RPMI8226 (cell line): Measurements from ENCODE around the gene UBXN6.
A peak's percentile ranks its signal among the peaks of the same experiment; 100 is the strongest.

Experiments
- DNase-seq: peaks from one replicate; pipeline ENCODE4 v3.0.0-alpha.2; 2015

UBXN6 gene

DNA sequence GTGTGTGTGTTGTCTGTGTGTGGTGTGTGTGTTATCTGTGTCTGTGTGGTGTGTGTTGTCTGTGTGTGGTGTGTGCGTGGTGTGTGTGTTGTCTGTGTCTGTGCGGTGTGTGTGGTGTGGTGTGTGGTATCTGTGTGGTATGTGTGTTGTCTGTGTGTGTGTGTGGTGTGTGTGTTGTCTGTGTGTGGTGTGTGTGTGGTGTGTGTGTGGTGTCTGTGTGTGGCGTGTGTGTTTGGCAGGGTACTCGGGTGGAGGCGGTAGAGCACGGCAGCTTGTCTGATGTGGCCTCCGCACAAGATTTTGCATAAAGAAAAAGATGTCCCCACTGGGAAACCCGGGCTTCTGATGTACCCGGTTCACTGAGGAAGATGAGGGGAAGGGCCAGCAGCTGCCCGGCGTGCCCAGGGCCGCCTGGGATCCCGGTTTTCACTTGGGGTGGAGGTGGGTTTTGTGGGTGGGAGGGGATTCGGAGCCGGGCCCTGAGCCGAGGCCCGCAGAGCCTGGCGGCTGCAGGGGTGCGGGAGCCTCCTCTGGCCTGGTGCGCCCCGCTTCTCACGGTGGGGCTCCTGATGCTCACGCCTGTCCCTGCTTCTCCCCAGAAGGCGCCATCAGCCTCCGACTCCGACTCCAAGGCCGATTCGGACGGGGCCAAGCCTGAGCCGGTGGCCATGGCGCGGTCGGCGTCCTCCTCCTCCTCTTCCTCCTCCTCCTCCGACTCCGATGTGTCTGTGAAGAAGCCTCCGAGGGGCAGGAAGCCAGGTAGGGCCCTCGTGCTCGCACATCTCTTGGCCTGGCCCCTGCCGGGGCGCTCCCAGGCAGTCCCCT, 35.7 kb upstream of the UBXN6 start:
- no peak for DNase-seq

DNA sequence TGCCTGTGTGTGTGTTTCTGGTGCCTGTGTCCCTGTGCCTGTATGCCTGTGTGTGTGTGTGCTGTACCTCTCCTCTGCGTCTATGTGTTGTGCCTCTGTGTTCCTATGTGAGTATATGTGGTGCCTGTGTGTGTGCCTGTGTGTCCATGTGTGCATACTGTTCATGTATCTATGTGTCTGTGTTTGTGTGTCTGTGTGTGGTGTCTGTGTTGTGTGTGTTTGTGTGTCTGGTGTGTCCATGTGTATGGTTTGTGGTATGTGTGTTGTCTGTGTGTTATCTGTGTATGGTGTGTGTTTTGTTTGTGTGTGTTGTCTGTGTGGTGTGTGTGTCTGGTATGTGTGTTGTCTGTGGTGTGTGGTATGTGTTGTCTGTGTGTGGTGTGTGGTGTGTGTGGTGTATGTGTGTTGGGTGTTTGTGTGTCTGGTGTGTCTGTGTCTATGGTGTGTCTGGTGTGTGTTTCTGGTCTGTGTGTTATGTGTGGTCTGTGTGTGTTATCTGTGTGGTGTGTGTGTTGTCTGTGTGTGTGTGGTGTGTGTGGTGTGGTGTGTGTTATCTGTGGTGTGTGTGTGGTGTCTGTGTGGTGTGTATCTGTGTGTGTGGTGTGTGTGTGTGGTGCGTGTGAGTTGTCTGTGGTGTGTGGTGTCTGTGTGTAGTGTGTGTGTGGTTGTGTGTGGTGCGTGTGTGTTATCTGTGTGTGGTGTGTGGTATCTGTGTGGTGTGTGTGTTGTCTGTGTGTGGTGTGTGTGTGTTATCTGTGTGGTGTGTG, 34.9 kb upstream of the UBXN6 start:
- no peak for DNase-seq

DNA sequence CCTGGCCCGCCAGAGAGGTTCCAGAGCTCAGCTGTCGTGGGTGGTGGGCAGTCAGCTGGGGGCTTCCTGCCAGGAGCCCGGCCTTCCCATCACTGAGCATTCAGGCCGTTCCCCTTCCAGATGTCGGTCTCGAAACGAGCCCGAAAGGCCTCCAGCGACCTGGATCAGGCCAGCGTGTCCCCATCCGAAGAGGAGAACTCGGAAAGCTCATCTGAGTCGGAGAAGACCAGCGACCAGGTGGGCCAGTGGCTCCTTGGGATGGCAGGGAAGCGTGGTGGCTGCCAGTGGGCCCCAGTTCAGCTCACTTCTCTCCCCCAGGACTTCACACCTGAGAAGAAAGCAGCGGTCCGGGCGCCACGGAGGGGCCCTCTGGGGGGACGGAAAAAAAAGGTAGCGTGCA, 33.9 kb upstream of the UBXN6 start:
- DNase-seq: no peak

DNA sequence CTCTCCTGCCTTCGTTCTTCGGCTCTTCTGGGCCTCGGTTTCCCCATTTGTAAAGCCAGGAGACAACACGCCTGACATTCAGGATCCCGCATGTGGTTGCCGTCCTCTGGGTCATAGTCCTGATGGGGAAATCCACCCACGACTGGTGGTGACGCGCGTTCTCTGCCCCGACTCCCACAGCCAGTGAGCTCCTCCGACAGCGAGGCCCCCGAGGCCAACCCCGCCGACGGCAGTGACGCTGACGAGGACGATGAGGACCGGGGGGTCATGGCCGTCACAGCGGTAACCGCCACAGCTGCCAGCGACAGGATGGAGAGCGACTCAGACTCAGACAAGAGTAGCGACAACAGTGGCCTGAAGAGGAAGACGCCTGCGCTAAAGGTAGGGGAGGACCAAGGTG, 30.9 kb upstream of the UBXN6 start:
- DNase-seq: no peak

DNA sequence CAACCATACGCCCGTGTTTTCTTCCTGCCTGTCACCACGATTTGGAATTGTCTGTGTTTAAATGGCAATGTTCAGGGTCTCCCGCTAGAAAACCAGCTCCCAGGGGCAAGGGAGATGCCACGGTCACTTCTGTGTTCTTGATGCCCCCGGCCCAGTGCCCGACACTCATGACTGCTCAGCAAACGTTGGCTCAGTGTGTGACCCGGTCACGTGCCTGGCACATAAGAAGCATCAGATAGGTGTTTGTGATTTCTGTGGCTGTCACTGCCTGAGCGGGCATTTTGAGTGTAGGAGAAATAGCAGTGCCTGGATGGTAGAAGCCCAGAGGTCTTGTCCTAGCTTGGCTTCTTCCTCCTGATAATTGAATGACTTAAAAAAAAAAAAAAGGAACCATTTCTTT, 30.0 kb upstream of the UBXN6 start:
- DNase-seq: no peak

DNA sequence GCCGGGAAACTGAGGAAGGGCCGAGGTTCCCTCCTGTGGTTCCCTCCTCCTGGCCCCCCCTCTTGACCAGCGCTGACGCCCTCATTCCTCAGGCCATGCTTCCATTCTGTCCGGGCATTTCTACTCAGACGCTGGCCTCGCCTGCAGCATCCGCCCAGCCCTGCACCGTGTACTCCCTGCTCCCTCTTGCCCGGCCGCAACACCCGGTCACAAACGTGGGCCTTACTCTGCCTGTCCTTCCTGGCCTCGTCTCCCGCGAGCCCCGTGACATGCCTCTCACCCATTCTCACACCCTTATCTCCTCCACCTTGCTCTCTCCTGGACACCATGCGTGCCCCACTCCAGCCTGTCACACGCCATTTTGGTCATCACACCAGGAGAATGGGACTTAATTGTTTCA, 25.8 kb upstream of the UBXN6 start:
- DNase-seq: no peak

DNA sequence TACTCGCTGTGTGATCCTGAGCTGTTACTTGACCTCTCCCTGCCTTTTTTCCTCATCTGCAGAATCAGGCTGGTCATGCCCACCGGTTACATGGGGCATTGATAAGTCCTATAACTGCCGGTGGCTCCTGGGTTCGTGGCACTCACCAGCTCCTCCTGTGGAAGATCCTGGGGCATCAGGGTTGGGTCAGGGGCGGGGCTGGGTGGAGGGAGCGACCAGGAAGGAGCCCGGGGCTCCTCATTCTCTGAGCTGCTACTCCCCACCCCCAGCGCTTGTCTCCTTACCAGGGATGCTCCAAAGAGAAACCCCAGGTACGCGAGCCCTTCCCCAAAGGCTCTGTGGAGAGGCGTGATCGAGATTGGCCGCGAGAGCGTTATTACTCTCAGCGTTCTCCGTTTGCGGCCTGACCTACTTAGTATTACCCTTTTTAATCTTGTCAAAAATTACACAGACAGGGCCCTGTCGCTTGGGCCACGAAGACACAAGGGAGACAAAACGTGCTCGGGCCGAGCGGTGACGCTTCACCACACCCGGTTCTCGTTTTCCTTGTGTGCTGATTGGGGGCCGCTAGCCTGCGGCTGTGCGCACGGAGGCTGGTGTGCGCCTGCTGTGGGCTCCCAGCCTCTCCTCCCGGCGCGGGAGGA, 25.2 kb upstream of the UBXN6 start:
- DNase-seq: no peak

DNA sequence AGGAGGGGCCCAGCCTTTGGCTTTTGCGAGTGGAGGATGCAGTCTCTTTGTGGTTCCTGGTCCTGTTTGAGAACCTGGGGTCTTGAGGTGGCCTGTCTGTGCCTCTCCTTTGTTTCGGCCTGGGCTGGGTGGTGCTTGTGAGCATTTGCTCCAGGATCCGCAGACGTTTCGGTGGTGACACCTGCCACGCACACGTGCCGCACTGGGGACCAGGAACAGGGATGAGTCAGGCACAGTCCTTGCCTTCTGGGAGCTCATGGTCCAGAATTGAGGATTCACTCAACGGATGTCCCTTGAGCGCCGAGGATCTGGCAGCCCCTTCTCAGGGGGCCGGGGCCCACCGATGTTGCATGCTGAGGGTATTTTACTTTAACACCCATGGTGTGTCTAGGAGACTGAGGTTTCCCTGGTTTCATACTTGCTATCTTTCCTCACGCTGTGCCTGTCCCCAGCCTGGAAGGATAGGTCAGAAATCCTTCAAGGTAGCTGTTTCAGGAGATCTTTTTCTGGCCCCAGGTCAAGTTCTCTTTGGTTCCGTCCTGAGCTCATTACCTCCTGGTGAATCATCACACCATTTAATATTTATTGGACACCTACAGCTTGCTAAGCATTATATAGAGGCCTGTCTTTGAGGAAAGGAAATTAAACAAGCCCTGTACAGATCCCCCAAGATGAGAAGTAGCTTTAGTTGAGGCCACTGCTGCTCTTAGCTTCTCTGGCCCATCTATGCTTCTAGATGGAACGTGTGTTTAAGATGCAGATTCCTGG, 19.6 kb upstream of the UBXN6 start:
- DNase-seq: no peak

DNA sequence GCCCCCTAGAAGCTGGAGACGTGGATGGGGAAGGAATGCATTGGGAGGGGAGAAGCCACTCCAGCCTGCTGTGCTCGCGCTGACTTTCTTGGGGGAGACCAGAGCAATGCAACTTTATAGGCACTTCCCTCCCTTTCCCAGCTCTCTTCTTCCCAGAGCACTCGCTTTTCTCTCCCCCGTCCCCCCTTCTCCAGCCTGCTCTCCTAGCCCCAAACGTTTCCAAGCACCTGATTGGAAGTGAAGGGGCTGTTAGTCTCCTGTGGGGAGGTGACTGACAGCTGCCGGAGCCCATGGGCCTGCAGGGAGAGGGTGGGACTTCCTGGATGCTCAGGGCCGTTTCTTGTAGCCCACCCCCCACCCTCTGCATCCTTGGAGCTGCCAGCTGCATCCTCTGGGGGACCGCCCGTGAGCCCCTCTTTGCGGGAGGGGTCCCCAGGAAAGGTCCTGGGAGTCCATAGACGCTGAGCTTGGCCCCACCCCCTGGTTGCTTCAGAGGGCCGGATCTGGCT, 17.0 kb upstream of the UBXN6 start:
- DNase-seq: no peak

DNA sequence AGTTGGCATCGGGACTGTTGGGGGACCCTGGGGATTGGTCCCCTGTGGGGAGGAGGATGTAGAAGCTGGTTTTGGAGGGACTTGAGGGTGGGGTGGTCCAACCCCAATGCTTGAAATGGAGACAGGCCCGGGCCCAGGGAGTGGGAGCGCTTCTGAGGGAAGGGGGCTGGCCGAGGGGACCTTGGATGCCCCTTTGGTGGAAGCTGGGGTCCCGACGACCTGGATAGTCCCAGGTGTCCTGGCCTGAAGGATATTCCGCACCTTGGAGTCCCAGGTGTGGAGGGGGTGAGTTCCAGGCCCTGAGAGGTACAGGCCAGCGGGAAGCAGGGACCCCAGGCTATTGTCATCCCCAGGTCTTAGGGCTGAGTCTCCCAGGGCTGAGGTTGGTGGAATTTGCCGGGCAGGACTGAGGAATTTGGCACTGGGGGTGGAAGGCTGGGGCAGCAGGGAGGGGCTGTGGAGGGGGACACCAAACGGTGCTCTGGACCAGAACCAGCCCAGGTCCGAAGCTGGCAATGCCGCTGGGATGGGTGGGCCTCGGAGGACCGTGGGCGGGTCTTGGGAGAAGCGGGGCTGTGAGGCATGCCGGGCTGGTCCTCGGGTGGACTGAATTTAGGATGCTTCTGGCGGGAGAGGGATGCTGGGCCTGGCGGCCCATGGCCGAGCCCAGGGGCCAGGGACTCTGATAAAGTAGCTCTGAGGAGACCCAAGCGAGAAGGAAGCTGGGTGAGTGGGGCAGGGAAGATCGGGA, 16.3 kb upstream of the UBXN6 start:
- no peak for DNase-seq

DNA sequence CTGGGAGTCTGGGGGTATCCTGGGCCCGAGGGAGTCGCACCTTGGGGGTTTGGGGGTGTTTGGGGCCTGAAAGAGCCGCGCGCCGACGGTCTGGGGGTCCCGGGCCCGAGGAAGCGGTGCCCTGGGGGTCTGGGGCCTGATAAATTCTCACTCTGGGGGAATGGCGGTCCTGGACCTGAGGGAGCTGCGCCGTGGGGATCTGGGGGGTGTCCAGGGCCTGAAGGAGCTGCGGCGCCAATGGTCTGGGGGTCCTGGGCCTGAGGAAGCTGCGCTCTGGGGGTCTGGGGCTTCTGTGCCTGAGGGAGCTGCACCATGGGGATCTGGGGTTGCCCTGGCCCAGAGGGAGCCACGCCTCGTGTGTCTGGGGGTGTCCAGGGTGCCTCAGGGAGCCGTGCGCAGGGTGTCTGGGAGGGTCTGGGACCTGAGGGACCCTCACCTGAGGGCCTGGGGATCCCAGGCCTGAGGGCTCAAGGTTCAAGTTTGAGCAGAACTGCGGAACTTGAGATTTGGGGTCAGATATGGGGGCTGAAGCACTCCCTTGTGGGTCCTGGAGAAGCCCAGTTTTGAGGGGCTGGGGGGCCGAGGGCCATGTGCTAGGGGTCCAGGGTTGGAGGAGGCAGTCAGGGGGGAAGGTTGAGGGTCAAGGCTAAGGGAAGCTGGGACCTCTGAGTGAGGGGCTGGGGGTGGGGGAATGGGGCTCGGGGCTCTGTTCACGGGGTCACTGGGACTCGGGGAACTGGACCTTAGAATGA, 15.6 kb upstream of the UBXN6 start:
- DNase-seq: no peak

DNA sequence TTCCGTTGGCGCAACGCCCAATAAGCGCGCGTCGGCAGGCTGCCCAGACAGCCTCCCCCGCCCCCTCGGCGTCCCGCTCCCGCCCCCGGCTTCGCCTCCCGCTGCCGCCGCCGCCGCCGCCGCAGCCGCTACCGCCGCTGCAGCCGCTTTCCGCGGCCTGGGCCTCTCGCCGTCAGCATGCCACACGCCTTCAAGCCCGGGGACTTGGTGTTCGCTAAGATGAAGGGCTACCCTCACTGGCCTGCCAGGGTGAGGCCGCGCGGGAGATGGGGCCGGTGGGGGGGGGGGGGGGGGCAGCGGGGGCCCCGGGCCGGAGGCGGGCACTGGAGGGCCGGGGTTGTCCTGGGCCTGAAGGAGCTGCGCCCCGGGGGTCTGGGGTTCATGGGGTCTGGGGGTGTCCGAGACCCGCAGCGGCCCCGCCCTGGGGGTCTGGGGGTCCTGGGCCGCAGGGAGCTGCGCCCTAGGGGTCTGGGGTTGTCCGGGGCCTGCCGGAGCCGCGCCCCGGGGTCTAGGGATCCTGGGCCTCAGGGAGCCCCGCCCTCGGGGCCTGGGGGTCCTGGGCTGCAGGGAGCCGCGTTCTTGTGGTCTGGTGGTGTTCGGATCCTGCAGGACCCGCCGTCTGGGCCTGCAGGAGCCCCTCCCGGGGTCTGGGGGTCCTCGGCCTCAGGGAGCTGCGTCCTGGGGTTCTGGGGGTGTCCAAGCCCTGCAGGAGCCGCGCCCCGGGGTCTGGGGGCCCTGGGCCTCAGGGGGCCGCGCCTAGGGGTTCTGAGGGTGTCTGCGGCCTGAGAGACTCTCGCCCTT, 14.8 kb upstream of the UBXN6 start, which contains the start of gene HDGFL2:
HDGFL2 (plus strand) TSS at position 124 of the 801 bp plus-strand sequence; CDS start at position 178, 54 bp downstream.
- no peak for DNase-seq

DNA sequence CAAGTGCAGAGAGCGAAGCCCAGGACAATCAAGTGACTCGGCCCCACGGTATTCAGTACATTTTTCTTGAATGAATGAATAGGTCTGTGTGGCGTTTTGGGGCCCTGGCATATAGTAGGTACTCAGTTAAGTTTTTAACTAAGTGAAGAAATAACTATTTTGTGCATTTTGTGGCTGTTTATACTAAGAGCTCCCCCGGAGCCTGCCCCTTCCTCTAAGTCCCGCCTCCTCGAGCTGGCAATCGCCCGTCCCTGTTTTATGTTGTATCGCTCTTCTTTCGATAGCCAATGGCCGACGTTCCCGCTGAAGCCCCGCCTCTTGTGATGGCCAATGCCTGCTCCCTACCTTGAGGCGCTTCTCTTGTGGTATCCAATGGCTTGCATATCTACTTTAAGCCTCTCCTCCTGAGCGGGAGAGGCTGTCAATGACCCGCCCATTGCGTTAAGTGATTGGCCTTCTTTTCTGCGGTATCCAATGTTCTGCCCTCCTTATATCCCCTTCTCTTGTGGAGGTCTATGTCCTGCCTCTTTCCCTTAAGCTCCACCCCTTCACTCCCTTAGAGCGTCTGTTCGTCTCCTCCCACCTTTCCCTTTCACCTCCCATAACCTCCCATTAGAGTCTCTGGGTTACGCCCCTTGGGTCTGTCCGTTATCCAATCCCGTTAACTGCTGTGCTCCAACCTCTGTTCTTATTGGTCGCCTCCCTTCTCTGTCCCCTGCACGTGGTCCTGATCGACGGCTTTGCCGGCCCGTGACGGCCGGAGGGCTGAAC, 14.0 kb upstream of the UBXN6 start:
- DNase-seq: peak; percentile 99

DNA sequence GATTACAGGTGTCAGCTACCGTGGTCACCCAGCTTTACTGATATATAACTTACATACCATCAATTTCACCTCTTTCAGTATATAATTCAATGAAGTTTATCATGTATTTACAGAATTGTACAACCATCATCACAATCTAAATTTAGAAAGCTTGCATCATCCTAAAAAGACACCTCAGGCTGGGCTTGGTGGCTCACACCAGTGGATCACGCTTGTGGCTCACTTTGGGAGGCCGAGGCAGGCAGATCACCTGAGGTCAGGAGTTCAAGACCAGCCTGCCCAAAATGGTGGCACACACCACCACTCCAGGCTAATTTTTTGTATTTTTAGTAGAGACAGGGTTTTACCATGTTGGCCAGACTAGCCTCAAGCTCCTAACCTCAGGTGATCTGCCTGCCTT, 10.2 kb upstream of the UBXN6 start:
- DNase-seq: no peak

DNA sequence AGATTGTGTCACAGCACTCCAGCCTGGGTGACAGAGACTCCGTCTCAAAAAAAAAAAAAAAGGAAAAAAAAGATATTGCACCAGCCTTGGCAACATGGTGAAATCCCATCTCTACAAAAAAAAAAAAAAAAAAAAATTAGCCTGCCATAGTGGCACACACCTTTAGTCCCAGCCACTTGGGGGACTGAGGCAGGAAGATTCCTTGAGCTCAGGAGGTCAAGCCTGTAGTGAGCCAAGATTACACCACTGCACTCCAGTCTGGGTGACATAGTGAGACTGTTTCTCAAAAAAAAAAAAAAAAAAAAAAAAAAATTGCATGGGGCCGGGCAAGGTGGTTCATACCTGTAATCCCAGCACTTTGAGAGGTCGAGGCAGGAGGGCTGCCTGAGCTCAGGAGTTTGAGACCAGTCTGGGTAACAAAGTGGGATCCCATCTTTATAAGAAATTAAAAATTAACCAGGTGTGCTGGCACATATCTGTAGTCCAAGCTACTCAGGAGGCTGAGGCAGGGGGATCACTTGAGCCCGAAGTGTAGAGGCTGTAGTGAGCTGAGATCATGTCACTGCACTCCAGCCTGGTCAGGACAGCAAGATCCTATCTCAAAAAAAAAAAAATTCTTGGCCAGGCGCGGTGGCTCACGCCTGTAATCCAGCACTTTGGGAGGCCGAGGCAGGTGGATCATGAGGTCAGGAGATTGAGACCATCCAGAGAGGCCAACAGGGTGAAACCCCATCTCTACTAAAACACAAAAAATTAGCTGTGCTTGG, 7.4 kb upstream of the UBXN6 start:
- DNase-seq: no peak

DNA sequence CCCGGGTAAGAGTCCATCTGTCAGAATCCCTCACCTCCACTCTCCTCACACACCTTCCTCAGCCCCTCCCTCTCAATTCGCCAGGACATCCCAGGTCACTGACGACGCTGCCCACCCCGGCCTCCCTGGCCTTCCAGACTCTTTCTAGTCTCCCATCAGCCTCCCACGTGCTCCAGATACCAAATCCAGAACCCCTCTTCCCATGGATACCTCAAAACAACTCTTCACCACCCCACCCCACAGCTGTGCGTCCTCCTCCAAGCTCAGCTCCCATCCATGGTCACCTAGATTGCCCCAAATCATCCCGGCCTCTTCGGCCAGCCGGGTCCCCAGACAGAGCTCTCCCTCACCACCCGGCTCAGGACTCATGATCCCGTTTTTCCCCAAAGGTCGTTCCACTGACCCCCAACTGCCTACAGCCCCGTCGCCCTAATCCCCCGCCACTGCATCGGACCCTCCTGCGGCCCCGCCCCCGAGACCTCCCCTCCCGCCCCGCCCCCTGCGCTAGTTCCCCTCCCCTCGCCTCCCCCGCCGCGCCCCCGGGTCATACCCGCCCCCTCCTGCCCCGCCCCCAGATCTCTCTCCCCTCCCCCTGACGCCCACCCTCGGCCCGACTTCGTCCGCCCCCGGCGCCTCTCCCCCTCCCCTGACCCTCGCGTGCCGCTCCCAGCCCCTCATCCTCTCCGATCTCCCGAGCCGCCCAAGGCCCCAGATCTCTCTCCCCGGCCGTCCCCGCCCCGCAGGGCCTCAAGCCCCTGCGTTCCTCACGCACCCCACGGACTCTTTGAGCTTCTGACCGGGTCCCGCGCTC, 546 bp downstream of the UBXN6 start:
- peak; percentile 46 for DNase-seq

DNA sequence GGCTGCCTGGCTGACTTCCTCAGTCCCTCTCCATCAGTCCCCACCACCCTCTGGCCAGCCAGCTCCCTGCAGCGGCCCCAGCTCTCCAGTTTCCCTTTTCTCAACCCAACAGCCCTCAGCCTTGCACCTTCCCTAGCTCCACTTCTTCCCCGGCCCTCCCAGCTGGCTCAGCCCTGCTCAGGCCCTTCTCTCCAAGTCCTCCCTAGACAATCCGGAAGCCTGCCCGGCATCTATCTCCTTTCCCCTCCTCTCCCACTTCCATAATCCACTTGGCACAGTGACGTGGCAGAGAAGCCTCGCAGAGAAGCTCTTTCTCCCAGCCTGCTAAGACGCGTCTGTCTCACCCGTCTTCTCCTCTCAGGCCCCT, 1.1 kb downstream of the UBXN6 start:
- DNase-seq: no peak
